Measurements from ENCODE around the gene RBMS3.

RBMS3 gene

DNA sequence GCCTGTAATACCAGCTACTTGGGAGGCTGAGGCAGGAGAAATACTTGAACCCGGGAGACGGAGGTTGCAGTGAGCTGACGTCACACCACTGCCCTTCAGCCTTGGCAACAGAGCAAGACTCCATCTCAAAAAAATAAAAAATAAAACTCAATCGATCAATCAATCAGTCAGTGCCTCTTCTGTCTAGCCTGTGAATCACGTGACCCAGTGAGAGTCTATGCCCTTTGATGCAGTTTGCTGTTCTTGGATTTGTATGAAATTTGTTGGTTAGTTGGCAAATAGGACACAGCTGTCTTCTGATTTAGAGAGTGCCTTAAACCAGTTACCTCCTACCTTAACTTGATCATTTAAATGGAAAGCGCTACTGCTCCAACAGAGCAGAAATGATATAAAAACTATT lies 3.6 kb upstream of the RBMS3 start:
- DNase-seq, result no peak

DNA sequence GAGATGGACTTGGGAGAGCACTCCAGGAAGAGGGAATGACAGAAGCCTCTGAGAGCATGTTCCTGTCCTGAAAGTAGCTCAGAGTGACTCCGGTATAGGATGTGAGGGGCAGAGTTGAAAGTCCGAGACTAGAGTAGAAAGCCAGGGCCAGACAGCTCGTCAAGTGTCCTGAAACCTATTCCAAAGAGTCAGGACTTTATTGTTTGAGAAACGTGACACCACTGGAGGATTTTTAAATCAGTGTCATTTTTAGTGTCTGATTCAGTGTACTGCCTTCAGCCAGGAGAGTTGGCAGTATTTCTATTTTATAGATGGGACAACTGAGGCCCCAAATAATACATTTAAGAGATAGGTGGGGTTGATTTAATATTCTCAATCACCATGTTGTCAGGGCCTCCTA lies 1.6 kb upstream of the RBMS3 start:
- no peak for DNase-seq

DNA sequence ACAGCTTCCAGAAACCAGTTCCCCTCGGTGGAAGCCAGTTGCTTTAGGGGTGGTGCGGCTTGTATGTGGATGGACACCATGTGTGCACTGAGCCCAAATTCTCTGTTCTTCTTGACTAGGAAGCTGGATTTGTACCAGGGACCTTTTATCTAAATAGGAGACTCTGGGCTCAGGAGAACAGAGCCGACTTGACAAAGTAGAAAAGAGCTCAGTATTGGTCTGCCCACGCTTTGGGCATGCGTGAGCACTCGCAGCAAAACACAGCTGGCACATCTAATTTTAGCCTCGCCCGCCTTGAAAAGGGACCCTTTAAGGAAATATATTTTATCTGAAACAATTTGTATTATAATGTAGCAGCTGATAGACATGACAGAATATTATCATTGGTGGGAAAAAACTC lies 1.1 kb upstream of the RBMS3 start:
- no peak for DNase-seq

DNA sequence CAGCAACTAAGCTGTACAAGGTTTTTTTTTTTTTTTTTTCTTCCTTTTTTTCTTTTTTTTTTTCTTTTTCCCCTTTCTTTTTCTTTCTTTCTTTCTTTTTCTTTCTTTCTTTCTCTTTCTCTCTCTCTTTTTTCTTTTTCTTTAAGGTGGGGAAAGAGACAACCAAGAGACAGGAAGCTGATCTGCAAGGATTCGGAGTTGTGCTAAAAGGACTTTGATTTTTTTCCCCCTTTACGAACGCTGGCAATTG lies 148 bp downstream of the RBMS3 start:
- DNase-seq, result peak; percentile 58

DNA sequence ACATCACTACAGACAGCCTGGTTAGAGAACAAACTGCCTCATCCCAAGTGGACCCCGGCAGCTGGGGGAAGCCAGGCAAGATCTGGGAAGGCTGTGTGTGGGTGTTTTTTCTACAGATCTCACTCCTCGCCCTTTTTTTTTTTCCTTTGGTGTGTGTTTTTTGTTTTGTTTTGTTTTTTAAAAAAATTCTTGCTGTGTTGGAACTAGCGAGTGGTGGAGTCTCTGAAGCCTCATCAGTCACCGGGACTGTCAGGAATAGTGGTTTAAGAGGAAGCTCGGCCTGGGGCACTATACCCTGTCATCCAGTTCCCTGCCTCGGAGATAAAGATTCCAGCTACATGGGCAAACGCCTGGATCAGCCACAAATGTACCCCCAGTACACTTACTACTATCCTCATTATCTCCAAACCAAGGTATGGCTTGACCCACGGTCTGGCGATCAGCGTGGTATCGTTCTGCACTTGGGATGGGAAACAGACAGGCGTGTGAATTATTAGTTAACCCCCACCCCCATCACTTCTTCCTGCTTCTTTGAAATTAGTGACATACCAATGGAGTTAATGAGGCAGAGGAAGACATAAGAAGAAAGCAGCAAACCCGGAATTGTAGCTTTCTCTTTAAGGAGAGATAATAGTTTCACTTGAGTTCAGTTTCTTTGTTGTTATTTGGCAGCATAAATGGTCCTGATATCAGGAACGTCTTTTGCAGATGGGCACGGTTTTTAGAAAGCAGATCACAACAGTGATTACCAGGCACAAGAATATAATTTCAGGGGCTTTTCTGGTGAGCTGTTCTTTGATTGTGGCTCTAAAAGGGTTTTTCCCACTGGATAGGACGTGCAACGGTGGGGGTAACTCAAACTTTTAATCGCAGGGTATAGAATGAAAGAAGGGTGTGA lies 722 bp downstream of the RBMS3 start:
- peak; percentile 52 for DNase-seq

DNA sequence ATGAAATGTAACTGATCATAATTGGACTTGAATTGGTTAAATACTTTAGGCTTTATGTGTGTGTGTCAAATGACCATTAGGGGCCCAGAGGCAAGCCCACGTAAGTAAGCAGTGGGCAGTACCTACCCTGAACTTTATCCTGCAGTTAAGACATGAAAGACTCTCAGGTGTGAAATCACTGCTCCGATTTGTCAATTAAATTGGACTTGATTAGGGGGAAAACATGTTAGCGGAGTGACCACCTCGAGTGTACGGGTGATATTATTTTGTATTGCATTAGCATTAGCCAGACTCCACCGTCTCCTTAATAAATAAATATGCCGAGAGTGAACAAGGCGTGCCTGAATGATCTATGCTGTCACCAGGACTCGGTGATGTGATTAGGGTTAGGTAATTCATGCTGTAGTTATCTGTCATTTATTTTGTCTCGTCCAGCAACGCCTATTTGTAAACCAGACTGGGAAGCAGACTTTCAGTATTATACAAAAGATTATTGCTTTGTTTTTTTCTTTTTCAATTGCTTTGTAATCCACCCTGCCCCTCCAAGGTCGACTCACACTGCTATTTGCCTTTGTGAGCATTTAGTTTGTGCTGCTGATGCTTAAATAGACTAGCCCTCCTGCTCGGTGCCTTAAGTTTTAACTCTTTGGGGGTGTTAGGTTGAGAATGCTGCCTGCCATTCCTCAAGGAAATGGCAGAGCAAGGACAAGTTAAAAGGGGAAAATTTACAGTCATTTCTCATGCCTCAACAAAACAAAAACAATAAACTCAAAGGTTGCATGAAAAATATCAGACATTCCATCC lies 1.8 kb downstream of the RBMS3 start:
- peak; percentile 67 for DNase-seq

DNA sequence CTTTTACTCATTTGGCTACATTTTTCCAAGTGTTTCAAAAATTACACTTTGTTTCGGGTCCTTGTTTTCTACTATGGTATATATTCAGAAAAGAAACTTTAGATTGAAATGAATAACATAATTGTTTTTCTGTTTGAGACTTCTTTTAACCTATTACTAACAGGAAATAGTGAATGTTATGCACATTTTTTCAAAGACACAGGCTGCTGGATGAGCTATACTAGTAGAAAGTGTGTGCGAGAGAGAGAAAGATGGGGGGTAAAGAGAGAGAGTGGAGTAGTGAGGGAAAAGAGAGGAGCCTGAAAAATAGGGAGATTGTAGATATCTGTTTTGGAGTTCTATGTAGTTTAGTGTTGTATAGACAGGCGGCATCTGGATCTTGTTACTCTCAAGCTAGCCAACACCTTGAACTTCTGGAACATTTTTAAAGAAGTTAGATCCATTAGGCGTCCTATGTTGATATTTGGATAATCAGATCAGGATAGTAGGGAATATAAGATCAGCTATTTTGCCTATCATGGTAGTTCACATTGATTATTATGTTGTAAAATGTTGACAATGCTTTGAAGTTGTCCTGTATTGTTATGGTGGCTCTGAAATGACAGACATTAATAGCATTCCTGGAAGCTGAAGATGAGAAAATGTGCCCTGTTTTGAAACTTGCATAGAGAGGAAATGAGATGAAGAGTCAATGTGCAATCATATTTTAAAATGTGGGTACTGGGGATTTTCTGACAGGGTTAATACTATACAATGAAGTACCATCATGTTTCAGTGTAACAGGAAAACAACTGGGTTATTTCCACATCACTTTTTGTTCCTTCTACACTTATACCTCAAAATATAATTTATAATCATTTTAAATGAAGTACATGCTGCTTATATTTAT lies 2.6 kb downstream of the RBMS3 start:
- DNase-seq, result no peak

DNA sequence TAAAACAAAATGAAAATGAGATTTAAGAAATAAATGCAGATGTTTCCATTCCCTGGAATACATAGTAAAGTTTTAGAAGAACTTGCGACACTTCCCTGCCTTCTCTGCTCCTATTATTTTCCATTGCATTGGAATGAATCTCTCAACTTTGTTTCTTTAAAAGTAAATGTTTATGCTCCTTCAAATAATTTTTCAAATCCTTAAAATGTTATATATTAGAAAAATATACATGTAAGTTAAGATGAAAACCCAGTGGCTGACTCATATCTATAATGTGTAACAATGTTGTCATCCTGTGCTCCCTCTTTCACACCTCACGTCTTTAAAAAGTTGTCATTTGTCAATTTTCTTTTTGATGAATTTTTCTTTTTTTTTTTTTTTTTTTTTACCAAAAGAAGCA lies 3.6 kb downstream of the RBMS3 start:
- no peak for DNase-seq

DNA sequence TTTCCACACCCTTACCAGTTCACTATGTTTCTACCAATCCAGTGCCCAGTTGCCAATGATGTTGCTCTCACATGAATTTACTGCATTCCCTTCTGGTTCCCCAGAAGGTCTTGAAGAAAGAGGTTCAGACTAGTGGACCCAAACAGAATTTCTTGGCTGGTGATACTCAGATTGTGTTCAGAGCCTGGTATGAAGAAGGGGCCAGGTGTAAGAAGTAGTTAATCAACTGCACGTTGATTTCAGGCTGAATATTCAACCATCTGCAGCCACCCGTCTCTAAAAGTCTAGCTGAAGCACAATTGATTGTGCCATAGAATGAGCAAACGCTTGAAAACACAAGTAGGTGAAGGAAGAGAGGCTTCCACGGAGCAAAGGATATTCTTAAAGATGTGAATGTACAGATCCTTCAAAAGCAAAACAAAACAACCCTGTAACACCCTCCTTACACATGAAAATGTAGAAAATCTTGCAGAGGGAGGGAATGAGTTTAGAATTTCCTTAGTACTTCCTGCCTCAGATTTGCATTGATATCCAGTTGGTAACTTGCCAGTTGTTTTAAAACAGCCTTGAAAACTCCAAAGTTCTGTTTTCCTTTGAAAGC lies 4.7 kb downstream of the RBMS3 start:
- DNase-seq, result no peak

DNA sequence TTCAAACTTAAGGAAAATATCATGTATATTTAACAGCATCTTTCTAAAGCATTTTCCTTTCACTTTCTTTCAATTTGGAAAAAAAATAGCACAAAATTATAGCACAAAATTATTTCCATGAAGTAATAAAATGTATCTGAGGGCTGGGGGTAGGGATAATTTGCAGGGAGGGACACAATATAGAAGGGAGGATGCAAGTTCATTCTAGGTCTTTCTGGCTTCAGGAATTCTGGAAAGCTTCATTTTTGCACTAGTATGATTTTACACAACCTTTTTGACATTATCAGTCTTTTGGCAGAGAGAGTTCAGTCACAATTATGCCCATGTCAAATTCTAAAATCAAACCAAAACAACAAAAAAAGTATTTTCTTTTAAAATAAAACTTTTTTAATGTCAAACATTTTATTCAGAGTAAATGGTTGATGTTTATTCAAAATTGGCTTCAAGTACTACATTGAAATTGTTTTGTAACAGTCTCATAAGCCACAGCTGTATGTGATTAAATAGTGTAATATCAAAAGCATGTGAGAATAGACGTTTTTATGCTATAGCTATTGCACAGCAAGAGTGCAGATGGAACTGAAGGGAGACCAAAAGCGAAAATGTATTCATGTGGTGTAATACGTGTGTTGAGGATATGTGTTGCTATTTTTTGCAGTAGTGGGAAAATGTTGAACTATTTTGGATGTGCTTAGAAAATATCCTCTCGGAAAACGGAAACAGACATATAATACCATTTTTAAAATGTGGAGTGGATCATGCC lies 5.8 kb downstream of the RBMS3 start:
- peak; percentile 83 for DNase-seq

DNA sequence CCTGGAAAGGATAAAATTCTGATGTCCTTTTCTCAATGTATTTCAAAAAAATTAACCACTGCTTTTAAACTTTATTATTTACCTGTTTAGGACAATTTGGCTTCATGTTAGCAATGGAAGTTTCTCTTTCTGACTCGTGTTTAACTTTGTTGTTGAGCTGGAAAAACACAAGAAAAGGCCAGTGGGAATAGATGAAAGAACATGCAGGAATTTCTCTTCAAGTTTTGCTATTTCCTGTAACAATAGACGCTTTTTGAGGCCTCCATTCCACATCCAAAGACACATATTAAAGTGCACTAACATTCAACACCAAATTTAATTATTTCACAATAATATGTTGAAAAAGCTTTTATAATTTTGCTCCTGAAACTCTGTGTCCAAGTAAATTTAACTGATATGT lies 9.7 kb downstream of the RBMS3 start:
- DNase-seq, result no peak

DNA sequence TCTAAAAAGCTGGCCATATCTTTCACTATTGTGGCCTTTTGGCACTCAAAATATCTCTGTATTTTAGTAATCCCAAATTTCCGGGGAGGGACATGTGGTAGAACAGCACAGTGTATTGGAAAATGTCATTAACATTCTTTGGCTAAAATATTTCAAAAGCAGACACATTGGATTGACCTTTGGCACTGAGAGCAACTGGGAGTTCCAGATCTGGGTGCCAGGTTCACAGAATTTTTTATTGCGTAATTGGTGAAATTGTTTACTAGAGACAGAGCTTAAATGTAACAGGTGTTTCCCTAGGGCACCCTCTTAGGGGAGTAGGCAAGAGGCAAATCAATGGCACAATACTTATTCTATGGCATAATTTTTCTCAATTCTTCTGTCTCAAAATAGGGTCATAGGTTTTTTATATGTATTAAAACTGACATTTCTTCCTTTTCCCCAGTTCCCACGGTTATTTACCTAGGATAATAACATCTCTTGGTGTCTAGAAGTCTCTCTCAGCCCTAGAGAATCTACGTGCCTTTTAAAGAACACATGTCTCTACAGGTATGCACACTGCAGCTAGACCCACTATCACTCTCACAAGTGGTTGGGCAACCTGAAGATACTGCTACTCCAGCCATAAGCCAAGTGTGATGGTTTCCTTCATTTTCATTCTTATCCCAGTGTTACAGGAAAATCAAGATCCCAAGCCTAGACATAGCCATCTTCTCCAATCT lies 10.6 kb downstream of the RBMS3 start:
- no peak for DNase-seq

DNA sequence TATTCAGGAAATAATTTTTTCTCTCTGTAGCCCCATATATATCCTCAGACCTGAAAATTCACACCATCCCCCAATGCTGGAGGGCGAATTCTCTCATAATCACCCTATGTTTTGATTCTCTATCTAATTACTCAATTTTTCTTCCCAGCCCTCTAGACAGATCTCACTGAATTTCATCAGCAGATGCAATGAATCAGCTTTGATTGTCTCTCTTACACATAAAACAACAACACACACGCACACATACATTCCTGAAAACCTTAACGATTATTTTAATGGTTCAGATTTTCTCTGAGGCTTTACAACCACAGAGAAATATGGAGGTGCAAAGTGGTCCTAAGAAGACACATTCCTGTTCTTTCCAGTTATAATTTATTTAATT lies 11.1 kb downstream of the RBMS3 start:
- DNase-seq, result no peak

DNA sequence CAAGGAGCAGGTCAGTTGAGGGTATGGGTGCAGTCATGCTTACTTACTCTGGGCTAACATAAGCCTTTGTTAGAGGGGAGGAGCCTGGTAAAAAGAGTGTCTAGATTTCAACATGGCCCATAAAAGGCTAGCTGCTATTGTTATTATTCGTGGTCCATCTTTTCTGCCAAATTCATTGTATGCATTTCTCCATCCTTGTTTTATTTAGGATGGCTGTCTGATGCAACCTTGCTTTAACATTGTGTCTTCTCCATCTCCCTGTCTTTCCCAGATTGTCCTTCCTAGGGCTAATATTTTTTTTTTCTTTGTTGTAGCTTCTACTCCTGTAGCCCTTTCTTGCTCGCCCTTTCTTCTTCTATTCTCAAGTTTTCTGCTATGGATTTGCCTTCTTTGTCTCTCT lies 12.6 kb downstream of the RBMS3 start:
- DNase-seq, result peak; percentile 65

DNA sequence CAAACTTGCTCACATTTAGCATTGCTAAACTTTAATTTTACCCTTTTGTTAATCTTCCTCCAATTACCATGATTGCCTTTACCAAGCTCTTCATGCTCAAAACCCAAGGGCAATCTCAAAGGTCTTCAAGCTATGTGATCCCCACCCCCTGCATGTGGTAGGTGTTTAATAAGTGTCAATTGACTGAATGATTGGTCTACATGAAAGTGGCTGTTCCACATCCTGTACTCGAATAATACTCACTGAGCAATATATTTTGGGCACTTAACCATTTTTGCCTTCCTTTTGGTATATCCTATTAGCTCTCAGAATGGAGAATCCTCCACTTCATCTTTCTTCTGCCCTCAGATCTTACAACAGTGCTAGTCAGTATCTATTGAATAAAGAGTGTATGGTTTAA lies 17.1 kb downstream of the RBMS3 start:
- DNase-seq, result no peak

DNA sequence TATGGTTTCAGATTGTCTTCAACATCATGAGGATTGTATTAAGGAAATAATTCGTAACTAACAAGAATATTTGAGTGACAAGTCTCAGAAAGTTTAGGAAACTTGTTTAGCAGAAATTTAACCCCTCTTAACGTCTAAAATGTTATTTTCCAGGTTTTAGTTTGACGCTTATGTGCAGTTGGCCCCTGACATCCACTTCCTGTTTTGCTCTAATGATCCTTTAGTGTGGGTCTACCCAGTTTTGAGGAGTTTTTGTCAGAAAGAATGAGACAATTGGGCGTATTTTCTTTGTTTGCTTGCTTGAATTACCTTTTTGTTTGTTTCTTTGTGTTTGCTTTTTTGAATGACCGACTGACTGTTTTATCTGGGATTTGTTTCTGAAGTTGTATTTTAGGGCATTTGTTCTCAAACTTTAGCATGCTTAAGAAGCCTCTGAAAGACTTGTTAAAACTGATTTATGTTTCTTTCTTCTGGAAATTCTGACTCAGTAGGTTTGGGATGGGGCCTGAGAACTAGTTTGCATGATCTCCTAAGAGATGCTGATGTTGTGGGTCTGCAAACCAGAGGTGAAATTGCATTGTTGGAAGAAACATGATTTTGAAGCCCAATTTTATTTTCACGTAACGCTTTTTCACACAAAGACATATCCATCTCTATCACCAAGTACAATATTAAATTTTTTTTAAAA lies 20.6 kb downstream of the RBMS3 start:
- DNase-seq, result no peak

DNA sequence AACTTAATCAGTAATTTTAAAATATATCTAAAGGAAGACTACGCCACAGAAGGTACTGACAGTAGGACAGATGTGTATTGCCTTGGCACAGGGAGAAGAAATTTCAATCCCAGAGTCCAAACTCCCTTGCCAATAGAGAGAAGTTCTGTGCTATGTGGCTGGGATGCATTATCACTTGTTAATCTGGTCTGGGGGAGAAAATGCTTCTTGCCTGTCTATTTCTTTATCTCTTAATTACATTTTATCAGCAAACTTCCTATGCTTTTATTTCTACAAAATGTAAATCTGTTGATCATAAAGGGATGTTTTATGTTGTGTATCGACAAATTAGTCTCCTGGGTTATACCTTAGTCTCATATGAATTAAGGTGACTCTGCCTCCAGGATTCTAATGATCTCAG lies 21.7 kb downstream of the RBMS3 start:
- DNase-seq, result no peak

DNA sequence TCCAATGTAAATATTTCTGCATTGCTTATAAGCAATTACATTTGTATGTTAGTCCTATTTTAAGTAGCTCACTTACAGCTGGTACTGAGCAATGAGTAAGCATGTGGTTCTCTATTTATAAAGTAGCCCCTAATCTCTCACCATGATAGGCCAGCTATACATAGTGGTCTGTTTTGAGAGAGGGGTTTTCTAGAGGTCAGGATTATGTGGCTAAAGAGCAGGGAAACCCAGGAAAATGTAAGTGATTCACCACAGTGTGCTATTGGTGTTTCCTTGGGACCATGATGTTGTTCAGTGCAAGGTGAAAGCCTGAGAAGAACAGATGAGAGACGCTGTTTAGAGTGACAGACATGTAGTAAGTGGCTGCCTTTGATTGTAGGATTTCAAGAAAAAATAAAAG lies 26.4 kb downstream of the RBMS3 start:
- DNase-seq, result no peak

DNA sequence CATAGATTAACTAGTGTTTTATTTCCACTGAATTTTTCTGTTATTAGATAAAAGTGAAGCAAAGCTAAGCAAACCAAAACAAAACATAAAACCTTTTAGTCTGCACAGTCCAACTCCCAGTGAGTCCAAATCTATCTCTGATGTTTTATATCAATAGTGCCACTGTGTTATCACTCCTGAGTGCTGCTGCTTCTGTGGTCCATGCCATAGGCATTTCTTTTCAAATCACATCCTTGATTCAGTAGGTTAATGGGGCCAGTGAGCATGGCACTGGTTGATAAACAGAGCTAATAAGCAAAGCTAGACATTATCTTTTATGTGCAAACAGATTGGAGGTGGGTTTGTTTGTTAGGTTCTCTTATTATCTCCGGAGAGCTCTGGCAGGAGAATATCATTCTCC lies 30.0 kb downstream of the RBMS3 start:
- DNase-seq, result no peak

DNA sequence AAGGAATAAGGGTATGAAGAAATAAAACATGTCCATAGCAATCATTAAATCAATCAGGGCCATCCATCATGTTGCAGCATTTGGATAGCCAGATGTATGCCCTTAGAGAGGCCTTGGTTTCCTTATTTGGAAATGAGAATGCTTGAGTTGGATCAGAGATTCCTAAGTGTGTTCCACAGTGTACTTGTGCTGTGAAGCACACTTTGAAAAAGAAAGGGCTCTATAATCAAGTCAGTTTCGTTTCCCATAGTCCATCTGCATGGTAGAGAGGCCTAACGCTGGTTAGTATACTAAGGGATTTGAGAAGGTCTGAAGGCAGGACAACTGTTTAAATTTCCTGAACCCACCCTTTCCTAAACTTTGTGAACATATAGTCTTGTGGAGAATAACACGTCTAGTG lies 30.9 kb downstream of the RBMS3 start:
- no peak for DNase-seq

DNA sequence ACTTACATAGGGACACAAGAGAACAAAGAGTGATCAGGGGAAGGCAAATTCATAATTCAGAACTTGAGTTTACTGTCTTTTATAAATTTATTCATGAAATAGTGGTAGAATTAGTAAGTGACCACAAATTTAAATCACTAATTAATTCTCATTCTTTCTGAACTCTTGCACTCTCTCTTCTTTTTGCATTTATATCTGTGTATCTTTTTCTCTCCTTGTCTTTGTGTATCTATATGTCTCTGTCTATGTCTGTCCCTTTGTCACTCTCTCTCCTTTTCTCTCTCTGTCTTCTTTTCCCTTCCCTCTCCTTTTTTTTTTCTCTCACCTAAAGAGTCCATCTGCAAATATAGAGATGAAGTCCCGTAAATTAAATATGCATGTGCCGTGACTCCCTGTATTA lies 31.5 kb downstream of the RBMS3 start:
- DNase-seq, result no peak
